Glomerular visceral epithelial cell (primary cell): ENCODE results near the gene LPCAT3.

Experiments
- DNase-seq: peaks from one replicate; pipeline ENCODE4 v3.0.0-alpha.2; 2016; ENCODE audit errors: extremely low spot score

Gene LPCAT3

GRCh38 chr12:6964605-6965025 is 53.7 kb downstream of the LPCAT3 start:
- DNase-seq: no peak

- DNase-seq: no peak
Observed at GRCh38 chr12:6963791-6964413, 54.4 kb downstream of the LPCAT3 start.

GRCh38 chr12:6963016-6963731 is 55.1 kb downstream of the LPCAT3 start:
- DNase-seq: no peak

- DNase-seq: no peak
Observed at GRCh38 chr12:6962285-6963015, 55.8 kb downstream of the LPCAT3 start.

GRCh38 chr12:6961695-6962284 is 56.5 kb downstream of the LPCAT3 start:
- no peak for DNase-seq

GRCh38 chr12:6961278-6961694 is 57.0 kb downstream of the LPCAT3 start:
- no peak for DNase-seq

GRCh38 chr12:6960593-6961277 is 57.5 kb downstream of the LPCAT3 start:
- no peak for DNase-seq

- no peak for DNase-seq
Observed at GRCh38 chr12:6959805-6960592, 58.3 kb downstream of the LPCAT3 start.

GRCh38 chr12:6959058-6959804 is 59.0 kb downstream of the LPCAT3 start:
- no peak for DNase-seq

GRCh38 chr12:6958609-6959057 is 59.6 kb downstream of the LPCAT3 start:
- no peak for DNase-seq

GRCh38 chr12:6957741-6958608 is 60.3 kb downstream of the LPCAT3 start:
- no peak for DNase-seq

GRCh38 chr12:6957151-6957701 is 61.0 kb downstream of the LPCAT3 start:
- no peak for DNase-seq

GRCh38 chr12:6956021-6956727 is 62.1 kb downstream of the LPCAT3 start:
- no peak for DNase-seq

GRCh38 chr12:6955108-6956020 is 62.9 kb downstream of the LPCAT3 start:
- no peak for DNase-seq

- no peak for DNase-seq
Observed at GRCh38 chr12:6954316-6955107, 63.8 kb downstream of the LPCAT3 start.
